Measurements from ENCODE around the gene SLC31A1. TPM values are rescaled to one million over a fixed set of nuclear protein-coding genes. Genes with fewer than 3 reads are reported as not detected.

The SLC31A1 gene
- total RNA-seq (2022; extraction: Qiagen RNA extraction), result 19.1 to 21.7 TPM (median 20.5 TPM) in 5 replicates

GRCh38 chr9:113221003-113221799 lies at the start of gene SLC31A1, which contains the start of gene FKBP15:
Gene SLC31A1 (plus strand): TSS chr9:113221544. CDS start chr9:113256149, 34,605 bp downstream.
Gene FKBP15 (minus strand): TSS chr9:113221277. CDS start chr9:113221243, 34 bp downstream.

GRCh38 chr9:113275157-113276131 lies 54.1 kb downstream of the SLC31A1 start, which contains the start of the genes CDC26 and PRPF4:
Gene CDC26 (minus strand): TSS chr9:113275572. CDS start chr9:113272507, 3,065 bp downstream.
Gene PRPF4 (plus strand): TSS chr9:113275658. CDS start chr9:113275744, 86 bp downstream.

GRCh38 chr9:113302792-113303418 lies 81.6 kb downstream of the SLC31A1 start, which contains the start of gene RNF183:
Gene RNF183 (minus strand): TSS chr9:113303376. CDS start chr9:113298184, 5,192 bp downstream.

Other genes with a start within 250 kb of the SLC31A1 start
- 0.70 to 0.91 TPM (median 0.75 TPM) in 5 replicates for gene ZNF883, start 209.4 kb upstream of the SLC31A1 start, total RNA-seq (2022; extraction: Qiagen RNA extraction)
- gene ZFP37, start 164.8 kb upstream of the SLC31A1 start, total RNA-seq (2022; extraction: Qiagen RNA extraction), result 1.3 to 2.3 TPM (median 1.6 TPM) in 5 replicates
- gene SLC31A2, start 70.5 kb upstream of the SLC31A1 start, total RNA-seq (2022; extraction: Qiagen RNA extraction), result 7.0 to 7.9 TPM (median 7.3 TPM) in 5 replicates
- gene FKBP15, start 267 bp upstream of the SLC31A1 start, total RNA-seq (2022; extraction: Qiagen RNA extraction), result 17.1 to 18.6 TPM (median 18.0 TPM) in 5 replicates
- 42.9 to 71.8 TPM (median 48.8 TPM) in 5 replicates for gene CDC26, start 54.0 kb downstream of the SLC31A1 start, total RNA-seq (2022; extraction: Qiagen RNA extraction)
- gene PRPF4, start 54.1 kb downstream of the SLC31A1 start, total RNA-seq (2022; extraction: Qiagen RNA extraction), result 55.1 to 61.9 TPM (median 55.6 TPM) in 5 replicates
- gene RNF183, start 81.8 kb downstream of the SLC31A1 start, total RNA-seq (2022; extraction: Qiagen RNA extraction), result 0.15 TPM in 1 of 5 replicates, not detected in the others
- 0.95 to 1.4 TPM (median 1.1 TPM) in 5 replicates for gene WDR31, start 118.7 kb downstream of the SLC31A1 start, total RNA-seq (2022; extraction: Qiagen RNA extraction)
- 0.08 to 0.12 TPM (median 0.09 TPM) in 3 of 5 replicates, not detected in the others for gene BSPRY, start 128.0 kb downstream of the SLC31A1 start, total RNA-seq (2022; extraction: Qiagen RNA extraction)
- 21.9 to 27.5 TPM (median 25.6 TPM) in 5 replicates for gene HDHD3, start 155.4 kb downstream of the SLC31A1 start, total RNA-seq (2022; extraction: Qiagen RNA extraction)
- gene ALAD, start 179.7 kb downstream of the SLC31A1 start, total RNA-seq (2022; extraction: Qiagen RNA extraction), result 13.5 to 17.8 TPM (median 15.9 TPM) in 5 replicates
- 108 to 128 TPM (median 112 TPM) in 5 replicates for gene POLE3, start 189.1 kb downstream of the SLC31A1 start, total RNA-seq (2022; extraction: Qiagen RNA extraction)
- gene C9orf43, start 189.2 kb downstream of the SLC31A1 start, total RNA-seq (2022; extraction: Qiagen RNA extraction), result 0.53 to 0.88 TPM (median 0.65 TPM) in 5 replicates
- gene RGS3, start 242.2 kb downstream of the SLC31A1 start, total RNA-seq (2022; extraction: Qiagen RNA extraction), result 21.7 to 26.2 TPM (median 23.8 TPM) in 5 replicates